ENCODE measurements around the gene DNAJC4.

DNA sequence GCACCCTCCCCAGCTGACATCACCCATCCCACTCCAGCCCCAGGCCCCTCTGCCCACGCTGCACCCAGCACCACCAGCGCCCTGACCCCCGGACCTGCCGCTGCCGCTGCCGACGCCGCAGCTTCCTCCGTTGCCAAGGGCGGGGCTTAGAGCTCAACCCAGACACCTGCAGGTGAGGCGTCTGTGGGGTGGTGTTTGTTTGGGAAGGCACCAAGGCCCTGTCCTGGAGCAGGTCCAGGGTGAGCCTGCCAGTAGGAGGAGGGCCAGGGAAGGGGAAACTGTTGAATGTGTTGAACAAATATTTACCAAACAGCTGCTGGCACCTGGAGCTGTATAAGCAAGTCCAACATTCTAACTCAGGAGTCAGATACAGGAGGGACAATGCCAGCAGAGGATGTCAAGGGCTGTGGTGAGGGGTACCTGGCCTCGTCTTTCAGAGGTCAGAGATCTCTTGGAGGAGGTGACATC, 7.2 kb downstream of the DNAJC4 start:
- TF ChIP-seq EZH2 (IDR thresholded peaks at IDR 0.05; ENCODE audit: low read length) (no peak), CTCF (optimal IDR thresholded peaks at IDR 0.05 in 1 of 3, IDR thresholded peaks at IDR 0.05 in 1 of 3, conservative IDR thresholded peaks at IDR 0.05 in 1 of 3; ENCODE audit: extremely low read depth in 1 of 3, insufficient read depth in 2 of 3, low read length in 3 of 3) (no peak)
